HAP-1 (cell line): ENCODE measurements around the gene ZSCAN16.
"Not testable (repeated sequence)": the region's sequence is repeated elsewhere in the genome, so short reads cannot be mapped to it uniquely, and the experiment has no call there.

Experiments
- DNase-seq, 2 experiments: peaks; one replicate each; pipeline ENCODE4 v3.0.0-alpha.2; 2016 to 2020; ENCODE audit warnings: low spot score in 2 of 2
- H3K27me3 ChIP-seq: fragments of 250-450 bp; sonication (Bioruptor Pico); 2 replicates; pipeline ENCODE4 v1.5.1; 2020; ENCODE audit warnings: low read depth, mild to moderate bottlenecking, moderate library complexity
- H3K36me3 ChIP-seq: fragments of 250-450 bp; sonication (Bioruptor Pico); replicated peaks from 2 replicates; pipeline ENCODE4 v1.5.1; 2020; ENCODE audit warnings: mild to moderate bottlenecking
- H3K4me1 ChIP-seq: fragments of 250-450 bp; sonication (Bioruptor Pico); 2 replicates; pipeline ENCODE4 v1.5.1; 2020; ENCODE audit warnings: mild to moderate bottlenecking
- H3K4me3 ChIP-seq: fragments of 250-450 bp; sonication (Bioruptor Pico); 2 replicates; pipeline ENCODE4 v1.5.1; 2020; ENCODE audit warnings: mild to moderate bottlenecking, moderate library complexity
- H3K9me3 ChIP-seq: fragments of 250-450 bp; sonication (Bioruptor Pico); 2 replicates; pipeline ENCODE4 v1.5.1; 2020; ENCODE audit warnings: mild to moderate bottlenecking, moderate library complexity
- in situ Hi-C: fragments of 300-500 bp; cut with MboI; formaldehyde crosslinking; loops from 3 replicates; pipeline ENCODE4 v1.14.3; 2020; ENCODE audit warnings: low sequenced_read_pairs, inconsistent platforms, mixed read lengths

Gene ZSCAN16

DNA sequence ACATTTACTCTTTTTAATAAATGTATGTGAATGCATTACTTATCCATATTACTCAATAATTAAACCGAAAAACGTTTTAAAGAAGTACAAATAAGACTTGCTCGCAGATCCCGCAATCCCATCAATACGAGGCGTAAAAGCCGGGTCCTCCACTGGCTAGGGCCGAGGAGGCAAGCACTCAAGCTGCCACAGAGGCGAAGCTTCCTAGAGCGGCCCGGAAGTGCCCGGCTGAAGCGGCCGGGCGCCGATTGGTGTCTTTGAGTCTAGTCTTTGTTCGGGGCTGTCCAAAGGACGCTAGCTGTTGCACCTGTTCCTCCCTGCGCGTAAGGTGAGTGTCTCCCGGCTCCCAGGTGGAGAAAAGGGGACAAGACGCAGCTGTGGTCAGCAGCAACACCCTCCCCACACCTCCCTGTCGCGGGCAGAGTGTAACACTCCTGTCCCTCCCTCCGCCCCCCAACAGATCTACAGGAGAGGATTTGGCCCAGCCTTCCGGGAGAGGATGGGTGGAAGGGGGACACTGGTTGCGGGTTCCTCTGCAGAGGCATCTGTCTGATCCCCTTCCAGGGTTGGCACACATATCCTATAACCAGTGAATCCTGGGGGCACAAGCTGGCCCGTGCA is at the start of gene ZSCAN16:
ZSCAN16 (plus strand) TSS at position 260 of the 621 bp plus-strand sequence. CDS start 835 bp downstream, outside the sequence.
- DNase-seq = peak; percentile 74 to 86
- in situ Hi-C loops = no loop called here

DNA sequence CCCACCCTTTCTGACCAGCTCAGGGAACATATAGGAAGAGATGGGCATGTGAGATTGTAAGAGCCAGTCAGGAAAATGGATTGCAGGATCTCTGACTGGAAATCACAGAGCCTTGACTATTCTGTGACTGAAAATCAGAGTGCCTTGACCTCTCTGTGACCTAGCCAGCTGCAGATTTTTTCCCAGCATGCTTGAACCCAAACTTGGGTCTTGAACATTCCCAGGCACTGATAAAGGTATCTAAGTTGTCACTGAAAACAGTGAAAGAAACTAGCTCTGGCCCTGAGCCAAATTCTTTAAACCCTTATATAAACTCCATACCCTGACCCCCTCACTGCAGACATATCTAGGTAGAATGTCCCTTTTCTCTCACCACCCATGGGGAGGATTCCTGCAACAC is 46.4 kb upstream of the ZSCAN16 start:
- in situ Hi-C loops = no loop called here
- Histone ChIP-seq H3K9me3 (no peaks in the 10 kb centered on the region), H3K36me3 (no peaks in the 10 kb centered on the region), H3K4me3 (no peak overlapping the region), H3K27me3 (no peaks in the 10 kb centered on the region), H3K4me1 (peaks cover 2% of the 10 kb centered on the region)
- DNase-seq = no peak

More for the DNA sequence above, at the start of gene ZSCAN16:
- Histone ChIP-seq H3K9me3 (no peaks in the 10 kb centered on the region), H3K36me3 (peaks cover 29% of the 10 kb centered on the region), H3K4me1 (peaks cover 11% of the 10 kb centered on the region), H3K4me3 (peak within 1 kb of the TSS; percentile 66), H3K27me3 (no peaks in the 10 kb centered on the region)

GRCh38 chr6:28078836-28079235 is 45.6 kb upstream of the ZSCAN16 start:
- Histone ChIP-seq H3K9me3 (no peaks in the 10 kb centered on the region), H3K27me3 (no peaks in the 10 kb centered on the region), H3K4me3 (no peak overlapping the region), H3K4me1 (peaks cover 2% of the 10 kb centered on the region), H3K36me3 (no peaks in the 10 kb centered on the region)
- DNase-seq = no peak
- in situ Hi-C loops = no loop called here

- DNase-seq, H3K36me3 ChIP-seq, H3K4me1 ChIP-seq, H3K9me3 ChIP-seq, in situ Hi-C loops, H3K27me3 ChIP-seq: not testable (repeated sequence)
- peak within 1 kb of the TSS; percentile 79 for H3K4me3 ChIP-seq
Observed at GRCh38 chr6:28080381-28080630, 44.1 kb upstream of the ZSCAN16 start, which contains the start of gene ZNF165. Gene ZNF165 (plus strand): TSS chr6:28080568. CDS start chr6:28085481, 4,913 bp downstream.

- DNase-seq = peak; percentile 77 to 92
- peak overlapping the region; percentile 79 for H3K4me3 ChIP-seq
- in situ Hi-C loops = no loop called here
Observed at GRCh38 chr6:28080631-28081485, 43.6 kb upstream of the ZSCAN16 start.

GRCh38 chr6:28081486-28081751 is 43.0 kb upstream of the ZSCAN16 start:
- H3K9me3 ChIP-seq = no peaks in the 10 kb centered on the region
- no peak for DNase-seq
- no peaks in the 10 kb centered on the region for H3K36me3 ChIP-seq
- H3K4me3 ChIP-seq = peak overlapping the region; percentile 79
- peaks cover 2% of the 10 kb centered on the region for H3K4me1 ChIP-seq
- in situ Hi-C loops = no loop called here
- H3K27me3 ChIP-seq = no peaks in the 10 kb centered on the region

More at GRCh38 chr6:28080631-28081485, 43.6 kb upstream of the ZSCAN16 start:
- Histone ChIP-seq H3K36me3 (no peaks in the 10 kb centered on the region), H3K4me1 (peaks cover 2% of the 10 kb centered on the region), H3K27me3 (no peaks in the 10 kb centered on the region), H3K9me3 (no peaks in the 10 kb centered on the region)

- H3K9me3 ChIP-seq = no peaks in the 10 kb centered on the region
- no peak for DNase-seq
- in situ Hi-C loops = no loop called here
Observed at GRCh38 chr6:28082939-28083338, 41.5 kb upstream of the ZSCAN16 start.

GRCh38 chr6:28089054-28089453 is 35.4 kb upstream of the ZSCAN16 start:
- no peak overlapping the region for H3K4me3 ChIP-seq
- DNase-seq = no peak
- in situ Hi-C loops = no loop called here
- H3K27me3 ChIP-seq = no peaks in the 10 kb centered on the region
- no peaks in the 10 kb centered on the region; the same call in 1 of the 2 replicates for H3K36me3 ChIP-seq
- H3K4me1 ChIP-seq = no peaks in the 10 kb centered on the region
- H3K9me3 ChIP-seq = peaks cover 4% of the 10 kb centered on the region; the same call in 1 of the 2 replicates

More at GRCh38 chr6:28082939-28083338, 41.5 kb upstream of the ZSCAN16 start:
- H3K4me1 ChIP-seq = peaks cover 2% of the 10 kb centered on the region
- H3K36me3 ChIP-seq = no peaks in the 10 kb centered on the region
- H3K4me3 ChIP-seq = no peak overlapping the region
- H3K27me3 ChIP-seq = no peaks in the 10 kb centered on the region

- no peak for DNase-seq
- no peak overlapping the region for H3K4me3 ChIP-seq
- no peaks in the 10 kb centered on the region for H3K27me3 ChIP-seq
- in situ Hi-C loops = no loop called here
- H3K4me1 ChIP-seq = no peaks in the 10 kb centered on the region
- H3K9me3 ChIP-seq = peaks cover 4% of the 10 kb centered on the region; the same call in 1 of the 2 replicates
- no peaks in the 10 kb centered on the region; the same call in 1 of the 2 replicates for H3K36me3 ChIP-seq
Observed at GRCh38 chr6:28090917-28091586, 33.4 kb upstream of the ZSCAN16 start.

GRCh38 chr6:28102222-28102621 is 22.2 kb upstream of the ZSCAN16 start:
- H3K4me3 ChIP-seq, DNase-seq, in situ Hi-C loops, H3K9me3 ChIP-seq, H3K4me1 ChIP-seq, H3K27me3 ChIP-seq, H3K36me3 ChIP-seq: not testable (repeated sequence)

DNA sequence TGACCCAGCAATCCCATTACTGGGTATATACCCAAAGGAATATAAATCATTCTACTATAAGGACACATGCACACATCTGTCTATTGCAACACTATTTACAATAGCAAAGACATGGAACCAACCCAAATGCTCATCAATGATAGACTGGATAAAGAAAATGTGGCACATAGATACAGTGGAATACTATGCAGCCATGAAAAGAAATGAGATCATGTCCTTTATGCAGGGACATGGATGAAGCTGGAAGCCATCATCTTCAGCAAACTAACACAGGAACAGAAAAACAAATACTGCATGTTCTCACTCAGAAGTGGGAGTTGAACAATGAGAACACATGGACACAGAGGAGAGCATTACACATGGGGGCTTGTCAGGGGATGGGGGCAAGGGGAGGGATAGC is 21.7 kb upstream of the ZSCAN16 start:
- in situ Hi-C loops, H3K4me3 ChIP-seq, DNase-seq: not testable (repeated sequence)

DNA sequence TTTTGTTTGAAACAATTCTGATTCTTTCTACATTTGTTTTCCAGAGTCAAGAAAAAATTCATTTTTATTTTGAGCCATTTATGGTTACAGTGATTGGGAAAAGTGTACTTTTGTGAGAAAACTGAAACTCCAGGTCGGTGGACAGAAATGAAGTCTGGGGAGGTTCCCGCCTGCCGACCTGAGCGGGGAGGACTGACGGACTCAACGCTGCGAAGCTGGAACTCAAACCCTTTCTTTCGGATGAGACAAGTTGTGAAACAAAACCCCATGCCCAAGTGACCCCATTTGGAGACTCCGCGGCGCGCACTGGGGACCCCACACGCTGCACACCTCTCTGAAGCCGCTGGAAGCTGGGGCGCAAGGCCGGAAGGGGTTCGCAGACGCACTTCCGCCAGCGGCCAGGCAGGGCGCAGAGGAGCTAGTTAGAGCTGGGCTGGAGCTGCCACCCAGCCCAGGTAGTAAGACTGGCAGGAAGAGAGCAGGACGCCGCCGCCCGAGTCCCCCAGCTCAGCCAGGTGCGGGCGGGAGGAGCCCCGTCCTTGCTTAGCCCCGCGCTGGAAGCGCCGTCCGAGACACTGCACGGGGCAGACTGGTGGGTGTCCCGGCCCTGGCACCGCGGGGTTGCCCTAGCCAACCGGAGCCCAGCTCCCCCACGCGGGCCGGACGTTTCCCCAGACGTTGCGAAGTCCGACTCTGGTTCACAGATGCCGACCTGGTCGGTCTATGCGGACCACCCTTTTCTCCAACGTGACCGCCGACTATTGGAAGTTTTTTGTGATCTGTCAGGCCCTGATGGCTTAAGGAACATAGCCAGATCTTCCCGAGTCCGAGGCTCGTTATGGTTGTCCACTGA is 19.8 kb upstream of the ZSCAN16 start:
- H3K4me3 ChIP-seq = no peak overlapping the region
- no peaks in the 10 kb centered on the region for H3K36me3 ChIP-seq
- no peaks in the 10 kb centered on the region for H3K27me3 ChIP-seq
- DNase-seq = peak in 1 of 2 experiments; percentile 12
- in situ Hi-C loops = no loop called here
- H3K4me1 ChIP-seq = no peaks in the 10 kb centered on the region
- H3K9me3 ChIP-seq = no peaks in the 10 kb centered on the region

More for the DNA sequence above, 21.7 kb upstream of the ZSCAN16 start:
- H3K9me3 ChIP-seq, H3K36me3 ChIP-seq, H3K27me3 ChIP-seq, H3K4me1 ChIP-seq: not testable (repeated sequence)

DNA sequence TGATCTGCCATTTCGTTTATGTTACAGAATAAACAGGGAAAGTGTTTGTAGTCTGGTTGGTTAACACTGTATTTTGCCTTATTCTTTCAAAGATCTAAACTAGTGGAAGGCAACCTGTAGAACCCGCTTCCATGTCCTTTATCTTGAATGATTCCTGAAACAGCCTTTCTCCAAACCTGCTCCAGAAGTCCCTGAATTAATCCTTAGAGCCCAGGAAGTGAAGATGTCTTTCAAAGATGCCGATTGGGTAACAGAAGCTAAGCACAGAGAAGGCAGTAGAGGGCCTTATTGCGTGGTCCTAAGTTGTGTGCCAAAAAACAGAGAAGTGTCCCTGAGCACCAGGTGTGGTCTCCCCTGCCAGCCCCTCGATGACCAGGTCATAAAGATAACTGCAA is 19.2 kb upstream of the ZSCAN16 start:
- Histone ChIP-seq H3K4me1 (no peaks in the 10 kb centered on the region), H3K4me3 (no peak overlapping the region), H3K27me3 (no peaks in the 10 kb centered on the region), H3K9me3 (no peaks in the 10 kb centered on the region), H3K36me3 (no peaks in the 10 kb centered on the region)
- DNase-seq = no peak
- in situ Hi-C loops = no loop called here
